Dermis blood vessel endothelial cell (primary cell): Measurements from ENCODE around the gene CDH13. TPM values are rescaled to one million over a fixed set of nuclear protein-coding genes. Genes with fewer than 3 reads are reported as not detected.

Source experiments
- DNase-seq: peaks from one replicate; pipeline ENCODE4 v3.0.0; 2010
- total RNA-seq: library from RNA; depleted of rRNA; stranded (reverse); fragments of >200 nt; gene quantifications from 2 replicates; pipeline ENCODE4 v1.2.3, GENCODE V29; 2014

Gene CDH13
- total RNA-seq, 1 donor from 2014 or later, result 135 TPM

DNA sequence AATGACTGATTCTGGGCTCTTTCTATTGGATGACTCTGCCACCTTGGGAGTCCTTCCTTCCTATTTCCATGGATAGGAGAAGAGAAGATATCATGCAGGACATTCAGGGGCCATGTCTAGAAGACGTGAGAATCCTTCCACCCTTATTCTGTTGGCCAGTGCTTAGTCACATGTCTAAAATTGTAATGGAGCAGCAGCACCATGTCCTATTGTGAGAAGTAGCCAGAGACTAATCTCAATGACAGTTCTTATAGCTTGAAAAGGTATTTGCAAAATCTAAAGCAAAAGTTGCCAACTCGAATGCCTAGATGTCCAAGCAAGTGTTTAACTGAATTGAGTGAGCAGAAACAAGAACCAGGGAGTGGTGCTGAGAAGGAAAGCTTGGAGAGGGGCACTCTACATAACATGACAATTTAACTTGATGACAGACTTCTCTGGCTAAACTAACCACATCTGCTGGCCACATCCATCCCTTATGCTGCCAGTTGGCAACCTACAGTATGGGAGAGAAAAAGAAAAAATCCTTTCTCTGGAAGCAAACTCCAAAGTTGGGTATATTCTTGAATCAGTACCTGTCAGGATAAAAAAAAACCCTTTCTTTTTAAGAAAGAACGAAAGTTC is 225.7 kb downstream of the CDH13 start:
- no peak for DNase-seq

GRCh38 chr16:82855471-82855870 is 228.7 kb downstream of the CDH13 start:
- no peak for DNase-seq

GRCh38 chr16:82857693-82858365 is 231.1 kb downstream of the CDH13 start:
- no peak for DNase-seq

- DNase-seq, result no peak
These were observed 232.9 kb downstream of the CDH13 start for GRCh38 chr16:82859662-82860061.

- no peak for DNase-seq
These were observed 233.3 kb downstream of the CDH13 start for GRCh38 chr16:82860071-82860470.

GRCh38 chr16:82862057-82862456 is 235.3 kb downstream of the CDH13 start:
- DNase-seq, result no peak

GRCh38 chr16:82864332-82865040 is 237.7 kb downstream of the CDH13 start:
- DNase-seq, result no peak

DNA sequence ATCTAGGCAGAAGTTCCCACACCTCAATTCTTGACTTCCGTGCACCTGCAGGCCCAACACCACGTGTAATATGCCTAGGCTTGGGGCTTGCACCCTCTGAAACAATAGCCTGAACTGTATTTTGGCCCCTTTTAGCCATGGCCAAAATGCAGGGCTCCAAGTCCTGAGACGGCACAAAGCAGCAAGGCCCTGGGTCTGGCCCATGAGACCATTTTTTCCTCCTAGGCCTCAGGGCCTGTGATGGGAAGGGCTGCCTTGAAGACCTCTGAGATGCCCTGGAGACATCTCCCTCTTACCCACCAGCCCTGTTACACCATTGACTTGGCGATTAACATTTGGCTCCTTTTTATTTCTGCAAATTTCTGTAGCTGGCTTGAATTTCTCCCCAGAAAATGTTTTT is 238.6 kb downstream of the CDH13 start:
- DNase-seq, result no peak

- peak; percentile 26 for DNase-seq
These were observed 240.7 kb downstream of the CDH13 start for GRCh38 chr16:82867485-82867884.

GRCh38 chr16:82874271-82874670 is 247.5 kb downstream of the CDH13 start:
- DNase-seq, result no peak

DNA sequence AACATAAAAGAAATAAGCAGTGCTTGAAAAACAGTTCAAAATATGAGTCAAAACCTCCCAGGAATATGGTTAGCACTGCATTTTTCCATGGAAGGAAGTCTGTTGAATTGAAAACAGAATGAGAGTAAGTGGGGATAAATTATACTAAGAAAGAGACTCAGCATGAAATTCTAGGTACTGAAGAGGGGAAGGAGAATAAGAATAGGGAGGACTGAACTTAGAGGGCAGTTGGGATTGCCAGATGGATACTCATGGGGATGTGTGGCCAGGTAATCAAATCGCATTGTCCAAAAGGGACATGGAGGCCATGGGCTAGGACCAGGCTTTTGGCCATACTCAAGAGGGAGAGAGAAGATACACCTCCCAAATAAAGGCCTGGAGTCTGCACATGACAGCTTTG is 247.9 kb downstream of the CDH13 start:
- DNase-seq, result no peak

- no peak for DNase-seq
These were observed 250.2 kb downstream of the CDH13 start for GRCh38 chr16:82876951-82877350.

DNA sequence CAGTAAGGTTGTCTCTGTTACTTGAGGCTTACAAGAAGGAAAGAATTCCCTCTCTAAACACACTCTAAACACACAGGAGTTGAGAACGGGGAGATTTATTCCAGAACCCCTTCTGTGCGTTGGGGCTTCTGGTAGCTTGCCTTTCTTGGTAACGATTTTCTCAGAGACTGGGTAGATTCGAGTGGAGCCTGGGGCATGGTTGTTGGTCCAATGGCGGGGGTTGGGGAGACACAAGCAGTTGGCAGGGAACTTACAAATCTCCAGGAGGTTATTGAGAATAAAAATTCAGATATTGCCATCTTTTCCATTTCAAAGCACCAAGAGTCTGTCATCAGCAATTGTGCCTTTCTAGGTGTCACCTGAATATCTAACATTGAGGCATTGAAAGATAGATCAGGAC is 251.7 kb downstream of the CDH13 start:
- DNase-seq, result no peak

- DNase-seq, result no peak
These were observed 253.6 kb downstream of the CDH13 start for GRCh38 chr16:82880346-82880745.

- no peak for DNase-seq
These were observed 254.7 kb downstream of the CDH13 start for GRCh38 chr16:82881516-82881915.

GRCh38 chr16:82882226-82882625 is 255.5 kb downstream of the CDH13 start:
- DNase-seq, result peak; percentile 25

DNA sequence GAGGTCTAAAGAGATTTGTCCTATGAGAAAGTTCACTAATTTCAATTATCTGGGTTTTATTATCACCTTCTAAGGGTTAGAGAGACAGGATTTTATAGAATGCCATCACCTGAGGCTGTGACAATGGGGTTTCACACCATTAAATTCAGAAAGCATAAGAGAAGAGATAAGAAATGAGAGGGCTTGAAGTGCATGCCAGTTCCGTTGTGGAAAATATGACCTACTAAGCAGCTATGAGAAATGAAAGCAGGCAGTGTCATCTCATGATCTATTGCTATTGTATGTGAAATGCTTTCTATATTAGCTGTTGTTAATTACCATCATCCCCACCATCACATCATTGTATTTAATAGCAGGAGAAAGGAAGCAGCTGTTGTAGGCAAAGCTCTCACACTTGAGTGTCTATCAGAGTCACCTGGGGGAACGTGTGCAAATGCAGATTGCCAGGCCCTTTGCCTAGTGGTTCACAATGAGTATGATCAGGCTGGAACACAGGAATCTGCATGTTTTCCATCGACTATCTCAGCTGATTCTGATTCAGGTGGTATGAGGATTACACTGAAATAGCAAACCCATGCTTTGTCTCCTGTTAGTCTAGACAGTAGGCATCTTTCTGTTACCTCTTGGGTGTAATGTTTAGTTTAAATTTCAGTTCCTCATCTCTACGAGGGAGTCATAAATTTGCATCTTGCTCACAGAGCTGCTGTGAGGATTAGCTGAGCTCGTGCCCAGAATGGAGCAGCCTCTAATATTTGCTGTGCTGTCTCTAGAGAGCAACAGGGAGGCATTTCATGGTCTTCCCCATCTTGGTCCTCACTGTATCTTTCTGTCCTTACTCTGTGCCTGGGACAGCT is 256.4 kb downstream of the CDH13 start:
- DNase-seq, result peak; percentile 22

DNA sequence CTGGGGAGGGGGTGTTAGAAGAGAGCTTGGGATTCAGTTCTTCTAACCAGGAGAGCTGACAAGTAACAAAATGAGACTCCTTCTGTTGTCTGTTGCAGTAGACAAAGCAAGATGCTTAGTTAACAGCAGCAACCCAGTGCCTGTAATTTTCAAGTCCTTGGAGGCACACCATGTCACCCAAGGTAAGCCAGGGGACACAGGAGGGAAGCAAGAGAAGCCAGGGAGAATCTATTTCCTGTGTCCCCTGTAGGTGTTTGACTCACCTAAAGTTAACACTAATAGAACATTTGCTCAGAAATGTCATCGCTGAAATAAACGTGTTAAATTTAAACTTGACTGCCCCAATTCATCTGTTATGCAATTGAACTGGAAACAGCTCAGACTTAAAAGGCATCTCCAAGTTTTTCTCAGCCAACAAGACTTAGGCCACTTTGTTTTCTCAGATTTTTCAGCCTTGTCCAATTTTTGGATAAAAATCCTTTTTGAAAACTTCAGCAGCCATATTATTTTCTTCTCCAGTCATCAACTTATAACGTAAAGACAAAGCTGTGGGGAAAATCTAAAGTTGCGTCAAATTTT is 257.6 kb downstream of the CDH13 start:
- no peak for DNase-seq

GRCh38 chr16:82886146-82886545 is 259.4 kb downstream of the CDH13 start:
- DNase-seq, result no peak

- DNase-seq, result no peak
These were observed 261.8 kb downstream of the CDH13 start for GRCh38 chr16:82888591-82889001.

GRCh38 chr16:82891424-82891823 is 264.7 kb downstream of the CDH13 start:
- DNase-seq, result no peak

- no peak for DNase-seq
These were observed 265.1 kb downstream of the CDH13 start for GRCh38 chr16:82891918-82892317.

GRCh38 chr16:82892324-82892723 is 265.6 kb downstream of the CDH13 start:
- no peak for DNase-seq
